Left ventricle myocardium superior (tissue), 1 donor: ENCODE measurements around the gene POU2F3. TPM values are rescaled to one million over a fixed set of nuclear protein-coding genes. Genes with fewer than 3 reads are reported as not detected.

Experiments used
- ATAC-seq: fragments of 200-7000 bp; cut with Tn5 transposase; one replicate; pipeline ENCODE4 v1.9.1; 2020; ENCODE audit warnings: mild to moderate bottlenecking, moderate library complexity
- DNase-seq: peaks from one replicate; pipeline ENCODE4 v3.0.0-alpha.2; 2020
- intact Hi-C: fragments of 100-400 bp; cut with micrococcal nuclease; formaldehyde crosslinking; loops from one replicate; pipeline ENCODE4 v1.11.0; 2022
- total RNA-seq: library from RNA; stranded (reverse); fragmentation: NEBNext Ultra II Directional; extraction: Animal tissue kit (Norgen Biotek cat#: 25700); gene quantifications from one replicate; pipeline ENCODE4 v1.2.1, GENCODE V29; 2021
- donor health status: DM: no; HTN: yes; CAD: no; lungs with severe emphysema.

POU2F3 gene
- total RNA-seq, 1 donor from 2014 or later = not detected

GRCh38 chr11:120330045-120330444 lies 90.1 kb downstream of the POU2F3 start:
- ATAC-seq (no peak), DNase-seq (no peak)
- intact Hi-C loops = no loop called here

DNA sequence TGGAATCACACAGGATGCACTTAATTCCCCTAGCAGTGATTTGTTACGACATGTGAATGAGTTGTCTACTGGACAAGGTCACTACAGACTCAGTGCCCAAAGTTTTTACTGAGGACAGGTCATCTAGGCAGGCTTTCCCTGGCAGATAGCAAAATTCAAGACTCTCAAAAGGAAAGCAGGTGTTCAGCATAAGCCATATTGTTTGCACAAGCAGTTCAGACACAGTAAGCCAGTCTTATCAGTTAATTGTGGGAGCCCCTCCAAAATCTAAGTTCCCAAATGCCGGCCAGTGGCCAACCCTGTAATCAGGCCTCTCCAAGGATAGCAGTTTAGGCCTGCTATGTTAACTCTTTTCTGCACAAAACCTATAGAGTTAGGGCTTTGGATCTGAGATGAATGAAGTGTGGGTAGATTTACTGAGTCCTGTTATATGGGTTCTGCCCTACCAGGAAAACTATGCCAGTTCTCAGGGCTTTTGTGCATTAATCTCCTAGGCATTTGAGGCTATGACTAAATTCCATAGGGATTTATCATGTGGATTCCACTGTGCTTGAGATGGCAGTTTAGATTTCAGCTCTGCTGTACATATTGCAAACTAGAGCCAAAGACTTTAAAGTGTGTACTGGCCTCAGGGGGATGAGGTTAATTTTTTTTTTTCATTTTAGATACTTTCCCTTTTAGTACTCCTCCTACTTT lies 91.5 kb downstream of the POU2F3 start:
- intact Hi-C loops = no loop called here
- DNase-seq = no peak
- ATAC-seq = peak; percentile 29

GRCh38 chr11:120332822-120333716 lies 93.1 kb downstream of the POU2F3 start:
- DNase-seq (no peak), ATAC-seq (no peak)
- intact Hi-C loops = no loop called here

DNA sequence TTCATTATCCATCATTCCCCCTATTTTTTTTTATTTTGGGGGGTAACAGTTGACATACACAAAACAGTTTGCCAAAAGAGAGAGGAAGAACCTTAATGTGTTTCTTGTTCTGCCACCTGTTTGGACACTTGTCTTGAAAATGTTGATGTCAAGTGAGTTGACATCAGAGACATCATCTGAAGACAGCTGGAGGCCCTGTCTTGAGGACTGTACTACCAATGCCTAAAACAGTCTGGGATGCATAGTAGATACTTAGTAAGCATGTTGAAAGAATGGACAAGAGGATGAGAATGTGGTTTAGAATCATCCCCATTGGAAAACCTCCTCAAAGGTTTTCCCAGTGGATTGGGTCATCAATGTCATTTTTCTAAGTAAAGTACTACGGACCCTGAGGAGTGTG lies 93.9 kb downstream of the POU2F3 start:
- intact Hi-C loops = no loop called here
- DNase-seq = no peak
- no peak for ATAC-seq

DNA sequence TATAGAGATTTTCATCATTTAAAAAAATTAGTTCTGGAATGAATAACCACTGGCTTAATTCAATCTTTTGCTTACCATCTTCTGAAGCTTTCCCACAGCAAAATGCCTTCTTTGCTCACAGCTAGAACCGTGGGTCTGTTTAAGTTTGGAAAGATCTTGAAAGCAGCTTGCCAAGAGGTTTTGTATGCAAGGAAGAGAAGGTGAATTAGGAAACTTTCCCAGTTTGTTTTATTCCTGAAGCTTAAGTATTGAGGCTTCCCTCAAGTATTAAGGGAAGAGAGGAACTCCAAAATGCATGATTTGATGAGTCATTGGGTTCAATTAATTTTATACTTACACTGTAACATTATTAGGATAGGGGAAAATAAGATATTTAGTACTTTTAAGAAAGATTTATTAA lies 94.4 kb downstream of the POU2F3 start:
- no peak for DNase-seq
- no peak for ATAC-seq
- intact Hi-C loops = no loop called here

DNA sequence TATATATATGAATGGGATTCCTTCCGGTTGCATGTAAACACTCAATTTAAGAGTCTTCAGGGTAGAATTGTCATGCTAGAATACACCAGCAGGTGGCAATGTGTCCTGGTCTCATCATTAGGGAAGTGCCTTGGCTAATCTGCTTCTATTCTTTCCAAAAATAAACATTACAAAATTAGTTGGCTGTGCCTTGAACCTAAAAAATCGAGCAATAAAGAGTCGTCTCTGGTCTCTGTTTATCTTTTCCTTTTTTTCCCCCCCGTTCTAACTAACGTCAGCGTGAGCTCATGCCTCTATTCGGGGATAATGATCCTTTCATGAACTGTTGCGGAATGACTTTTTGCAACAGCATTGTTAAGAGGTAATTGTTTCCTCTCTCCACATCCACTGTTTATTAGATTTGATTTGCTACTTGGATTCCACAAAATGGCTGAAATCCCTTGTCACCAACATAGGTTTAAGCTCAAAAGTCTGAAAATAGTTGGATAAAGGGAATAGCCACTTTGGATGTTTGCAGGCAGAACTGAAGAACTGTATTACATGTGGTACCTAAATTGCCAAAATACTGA lies 95.0 kb downstream of the POU2F3 start:
- DNase-seq (no peak), ATAC-seq (peak; percentile 47)
- intact Hi-C loops = loop anchor here (5.0 kb wide), 1 partner anchor 97 kb away; no protein-coding TSS in a partner anchor

GRCh38 chr11:120335556-120335907 lies 95.6 kb downstream of the POU2F3 start:
- DNase-seq (no peak), ATAC-seq (peak; percentile 28)
- intact Hi-C loops = loop anchor here (5.0 kb wide), 1 partner anchor 97 kb away; no protein-coding TSS in a partner anchor

GRCh38 chr11:120335908-120336640 lies 96.1 kb downstream of the POU2F3 start, which contains the start of gene ARHGEF12:
TSS of gene ARHGEF12 (plus strand) at chr11:120336413. CDS start at chr11:120337244, 831 bp downstream.
- ATAC-seq (peak; percentile 79), DNase-seq (peak; percentile 98)
- intact Hi-C loops = loop anchor here (5.0 kb wide), 1 partner anchor 96 kb away; no protein-coding TSS in a partner anchor

DNA sequence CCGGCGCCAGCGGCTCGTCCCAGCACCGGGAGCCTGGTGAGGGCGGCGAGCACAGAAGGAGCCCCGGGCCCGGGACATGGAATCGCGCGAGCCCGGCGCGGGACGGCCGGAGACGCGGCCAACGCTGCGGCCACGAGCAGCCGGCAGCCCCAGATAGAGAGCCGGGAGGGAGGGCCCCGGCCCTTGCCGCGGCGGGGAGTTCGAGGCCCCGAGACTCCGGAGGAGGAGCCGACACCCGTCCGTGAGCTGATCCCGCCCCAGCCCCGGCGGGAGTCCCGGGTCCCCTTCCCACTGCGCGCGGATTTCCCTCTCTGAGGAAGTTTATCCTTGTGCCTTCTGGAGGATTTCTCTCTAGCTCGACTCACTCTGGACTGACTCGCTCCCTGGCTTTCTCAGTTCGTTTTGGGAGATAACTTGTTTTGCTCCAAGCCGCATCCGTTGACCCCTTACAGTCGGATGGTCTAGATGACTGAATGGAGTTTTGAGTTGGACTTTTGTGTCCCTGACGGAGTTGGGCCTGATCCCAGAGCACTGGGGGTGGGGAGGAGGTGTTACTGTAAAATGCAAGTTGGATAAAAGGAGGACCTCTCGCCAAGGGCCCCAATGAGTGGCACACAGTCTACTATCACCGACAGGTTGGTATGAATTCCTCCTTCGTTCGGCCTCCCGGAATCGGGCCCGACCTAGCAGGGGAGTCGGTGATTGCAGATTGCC lies 96.9 kb downstream of the POU2F3 start:
- ATAC-seq (peak; percentile 38), DNase-seq (peak; percentile 75)
- intact Hi-C loops = loop anchor here (5.0 kb wide), 1 partner anchor 96 kb away; no protein-coding TSS in a partner anchor

- ATAC-seq = no peak
- DNase-seq = no peak
- intact Hi-C loops = loop anchor here (5.0 kb wide), 1 partner anchor 95 kb away; no protein-coding TSS in a partner anchor
Observed at GRCh38 chr11:120337355-120338106, 97.6 kb downstream of the POU2F3 start.

DNA sequence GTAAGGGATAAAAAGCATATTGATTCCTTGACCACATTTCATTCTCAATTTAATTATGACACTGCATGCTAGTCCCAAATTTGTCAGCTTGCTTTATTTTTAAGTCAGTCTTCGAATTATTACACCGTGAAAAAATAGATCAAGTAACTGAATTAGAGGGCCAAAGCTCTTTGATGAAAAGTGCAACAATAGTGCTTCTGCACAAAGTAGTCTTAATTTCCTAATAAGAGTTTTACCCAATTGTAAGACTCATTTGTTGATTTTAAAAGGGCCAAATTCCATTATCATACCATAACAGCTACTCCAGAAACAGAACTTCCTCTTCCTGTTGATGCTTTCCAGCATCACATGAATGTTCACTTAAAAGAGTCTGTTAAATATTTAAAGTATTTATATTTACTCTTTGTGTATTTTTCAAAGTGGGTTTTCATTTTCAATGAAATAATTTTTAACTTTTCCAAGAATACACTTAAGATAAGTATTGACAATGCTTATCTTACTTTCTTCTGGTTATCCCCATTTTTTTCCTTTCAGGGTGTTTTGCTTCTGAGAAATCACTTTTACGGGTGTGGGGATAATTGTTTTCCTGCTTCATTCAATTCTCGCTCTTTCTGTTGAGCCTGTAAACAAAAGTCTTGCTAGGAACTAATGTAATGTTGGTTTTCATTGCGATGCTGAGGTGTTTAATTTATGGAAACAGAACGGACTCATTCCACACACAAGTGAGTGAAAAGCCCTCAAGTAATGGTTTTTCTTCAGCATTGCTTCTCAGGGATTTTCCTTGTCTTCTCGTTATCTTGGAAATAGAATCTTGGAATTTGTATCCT lies 98.4 kb downstream of the POU2F3 start:
- no peak for ATAC-seq
- no peak for DNase-seq
- intact Hi-C loops = loop anchor here (5.0 kb wide), 1 partner anchor 94 kb away; no protein-coding TSS in a partner anchor

DNA sequence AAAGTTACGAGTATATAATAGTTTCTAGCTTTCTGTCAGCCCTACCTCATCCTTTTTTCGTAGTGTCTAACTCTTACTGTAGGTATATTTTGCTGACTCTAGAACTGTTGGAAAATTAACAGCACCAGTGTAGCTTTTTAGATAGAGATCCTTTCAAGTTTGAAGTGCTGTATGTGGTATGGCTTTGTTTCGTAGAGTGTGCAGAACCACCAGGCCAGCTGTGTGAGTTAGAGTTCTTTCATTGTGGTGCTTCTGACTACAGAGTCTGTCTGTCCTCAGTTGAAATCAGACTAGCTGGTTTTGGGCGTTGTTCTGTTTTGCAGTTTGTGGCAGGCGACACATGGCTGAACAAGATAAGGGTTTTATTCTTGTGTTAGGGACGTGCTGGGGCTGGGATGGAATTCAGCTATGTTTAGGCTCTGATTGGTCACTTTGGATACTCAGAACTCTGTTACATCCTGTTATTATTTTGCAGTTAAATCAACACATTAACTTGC lies 99.5 kb downstream of the POU2F3 start:
- intact Hi-C loops = loop anchor here (5.0 kb wide), 1 partner anchor 93 kb away; no protein-coding TSS in a partner anchor
- DNase-seq (no peak), ATAC-seq (peak; percentile 34)

DNA sequence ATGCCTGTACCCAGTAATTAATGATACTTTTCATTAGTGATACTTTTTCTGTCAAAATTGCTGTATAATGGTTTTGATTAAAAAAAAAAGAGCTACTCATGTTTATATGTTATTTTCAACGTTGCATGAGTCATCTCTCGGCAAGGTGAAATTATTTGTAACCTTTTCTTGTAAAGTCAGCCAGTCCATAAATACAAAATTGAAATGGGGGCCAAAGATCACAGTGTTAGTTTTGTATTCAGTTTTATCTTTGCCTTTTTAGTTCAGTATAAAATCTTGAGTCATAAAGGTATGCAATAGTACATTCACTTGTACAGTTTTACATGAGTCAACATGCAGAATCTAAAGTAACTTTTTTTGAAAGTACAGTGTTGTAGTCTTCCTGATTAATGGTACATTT lies 100.6 kb downstream of the POU2F3 start:
- no peak for DNase-seq
- no peak for ATAC-seq
- intact Hi-C loops = loop anchor here (10.0 kb wide), 1 partner anchor 54 kb away; no protein-coding TSS in a partner anchor

- DNase-seq (no peak), ATAC-seq (no peak)
- intact Hi-C loops = loop anchor here (10.0 kb wide), 1 partner anchor 53 kb away; no protein-coding TSS in a partner anchor
Observed at GRCh38 chr11:120342226-120342625, 102.3 kb downstream of the POU2F3 start.

DNA sequence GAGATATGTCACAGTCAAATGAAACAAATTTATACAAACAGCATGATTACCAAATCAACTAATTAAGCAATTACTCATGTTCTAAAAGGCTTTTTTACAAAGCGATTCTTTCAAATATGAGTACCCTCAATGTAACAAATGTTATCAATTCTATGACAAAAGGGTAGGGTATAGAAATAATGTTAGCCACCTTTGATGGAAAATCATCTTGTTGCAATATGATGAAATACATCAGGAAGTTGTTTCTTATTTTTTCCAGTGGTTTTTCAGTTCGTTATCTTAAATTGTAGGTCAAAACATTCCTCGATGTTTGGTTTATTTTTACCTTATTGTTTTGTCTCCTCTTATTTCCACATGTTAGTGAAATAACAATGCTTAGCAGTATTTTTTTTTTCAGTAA lies 102.7 kb downstream of the POU2F3 start:
- intact Hi-C loops = loop anchor here (10.0 kb wide), 1 partner anchor 52 kb away; no protein-coding TSS in a partner anchor
- no peak for DNase-seq
- ATAC-seq = no peak

DNA sequence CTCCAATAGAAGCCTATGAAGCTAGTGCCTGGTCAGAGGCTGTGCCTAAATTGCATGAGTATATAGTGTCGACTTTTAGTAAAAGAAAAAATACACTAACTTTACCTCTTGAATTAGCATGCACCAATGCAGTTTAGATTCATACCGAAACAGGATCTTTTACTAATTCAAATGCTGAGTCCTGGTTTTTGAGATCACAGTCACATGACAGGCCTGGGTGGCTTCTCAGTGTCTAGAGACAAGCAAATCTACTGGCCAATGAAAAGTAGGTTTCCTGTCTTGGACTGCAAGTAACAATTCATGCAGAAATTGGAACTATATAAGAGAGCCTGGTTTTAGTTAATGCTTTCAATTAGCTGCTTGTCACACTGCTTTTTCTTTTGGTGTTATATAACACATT lies 103.5 kb downstream of the POU2F3 start:
- ATAC-seq (peak; percentile 7), DNase-seq (no peak)
- intact Hi-C loops = loop anchor here (10.0 kb wide), 1 partner anchor 51 kb away; no protein-coding TSS in a partner anchor
